Spleen (tissue), 11 donors: ENCODE measurements around the gene GXYLT2. TPM values are rescaled to one million over a fixed set of nuclear protein-coding genes. Genes with fewer than 3 reads are reported as not detected.

Source experiments
- DNase-seq: peaks from one replicate; pipeline ENCODE4 v3.0.0-alpha.2; 2020
- H3K27ac ChIP-seq, 8 donors: fragments of 200-600 bp; sonication (generic) in 7 of 8; 1 replicate in 4 of 8; 2 replicates in 4 of 8; pipeline versions ENCODE4 v1.5.0 to v1.8.0; 2016 to 2021; ENCODE audit warnings: inconsistent platforms in 4 of 8, mild to moderate bottlenecking in 4 of 8, moderate library complexity in 1 of 8
- H3K27me3 ChIP-seq, 7 donors: fragments of 200-600 bp; sonication (generic) in 6 of 7; replicated peaks in 1 of 7; 1 replicate in 4 of 7; 2 replicates in 3 of 7; pipeline versions ENCODE4 v1.5.0 to v1.8.0; 2016 to 2021; ENCODE audit warnings: inconsistent platforms in 3 of 7, mild to moderate bottlenecking in 1 of 7
- H3K36me3 ChIP-seq, 6 donors: fragments of 200-600 bp; sonication (generic) in 5 of 6; 1 replicate in 4 of 6; 2 replicates in 2 of 6; pipeline versions ENCODE4 v1.5.0 to v1.8.0; 2016 to 2021; ENCODE audit warnings: inconsistent platforms in 2 of 6
- H3K4me1 ChIP-seq, 6 donors: fragments of 200-600 bp; sonication (generic) in 5 of 6; 1 replicate in 3 of 6; 2 replicates in 3 of 6; pipeline versions ENCODE4 v1.5.0 to v1.8.0; 2016 to 2021; ENCODE audit warnings: inconsistent platforms in 3 of 6
- H3K4me3 ChIP-seq, 8 donors: fragments of 200-600 bp; sonication (generic) in 7 of 8; 1 replicate in 4 of 8; 2 replicates in 4 of 8; pipeline versions ENCODE4 v1.5.0 to v1.8.0; 2016 to 2021; ENCODE audit warnings: inconsistent platforms in 4 of 8, mild to moderate bottlenecking in 4 of 8, moderate library complexity in 2 of 8
- H3K9me3 ChIP-seq, 8 donors: fragments of 200-600 bp; sonication (generic) in 7 of 8; 1 replicate in 4 of 8; 2 replicates in 4 of 8; pipeline versions ENCODE4 v1.5.0 to v1.8.0; 2016 to 2021; ENCODE audit warnings: inconsistent platforms in 4 of 8
- CTCF ChIP-seq, 11 experiments: fragments of 200-600 bp in 7 of 11; fragments of 450-650 bp in 4 of 11; sonication (generic) in 4 of 11; IDR thresholded peaks in 8 of 11; conservative IDR thresholded peaks in 3 of 11; 1 replicate in 7 of 11; 2 replicates in 4 of 11; pipeline versions ENCODE4 v1.4.0 to v1.8.0; 2016 to 2021; ENCODE audit warnings: antibody characterized with exemption in 11 of 11, inconsistent platforms in 4 of 11, mild to moderate bottlenecking in 1 of 11
- POLR2A ChIP-seq, 3 donors: fragments of 450-650 bp; IDR thresholded peaks; one replicate each; pipeline ENCODE4 v1.5.1; 2017; ENCODE audit warnings: antibody characterized with exemption in 3 of 3, mild to moderate bottlenecking in 1 of 3
- POLR2AphosphoS5 ChIP-seq, 3 donors: sonication (generic); formaldehyde crosslinking; IDR thresholded peaks; one replicate each; pipeline ENCODE4 v1.5.1; 2017; ENCODE audit warnings: antibody characterized with exemption in 3 of 3
- WGBS, 5 donors: extraction: QIAGEN DNeasy Blood & Tissue Kit in 3 of 5; methylation state at CpG; one replicate each; pipeline versions ENCODE4 v1.1.5 to v1.1.7; 2013 to 2018; 5-methylcytosine and 5-hydroxymethylcytosine counted together
- intact Hi-C: fragments of 100-400 bp; cut with DNase I; formaldehyde crosslinking; loops from one replicate; pipeline ENCODE4 v1.15.0; 2023; ENCODE audit warnings: low total_unique reads
- polyA plus RNA-seq, 3 donors: library from polyadenylated mRNA; stranded (reverse); fragments of 200-250 nt; gene quantifications; one replicate each; pipeline ENCODE4 v1.2.1, GENCODE V29; 2013
- small RNA-seq, 4 donors: library from RNA; depleted of rRNA; stranded (forward); fragments of <200 nt; gene quantifications; one replicate each; pipeline ENCODE3, GENCODE V24; 2016
- total RNA-seq, 7 donors: library from RNA; depleted of rRNA in 3 of 7; stranded (reverse); fragments of >200 nt in 3 of 7; fragmentation: NEBNext Ultra II Directional in 4 of 7; extraction: Animal tissue kit (Norgen Biotek cat#: 25700) in 4 of 7; gene quantifications; one replicate each; pipeline versions ENCODE4 v1.1.0 to v1.2.1, GENCODE V29; 2016 to 2021
- donor health status: healthy with polysubstance abuse.
- donor health status: DM: no; HTN: no; CAD: no; lungs with moderate emphysema.
- donor health status: DM: no; HTN: no; CAD: no.
- donor health status: Bipolar disorder and iron deficiency.
- donor health status: healthy.
- donor health status: DM: no; HTN: no; CAD: no.
- donor health status: DM: yes; HTN: yes; CAD: no.

Gene GXYLT2
- total and polyA plus RNA-seq, 10 donors = 0.26 to 4.6 (median 1.1) TPM

GRCh38 chr3:73024836-73025235 lies 137.0 kb downstream of the GXYLT2 start:
- intact Hi-C loops = no loop called here
- H3K27ac ChIP-seq = no peak overlapping the region
- no peak overlapping the region for H3K4me3 ChIP-seq
- no peak for DNase-seq
- peaks cover 10 to 100% (median 58%) of the 10 kb centered on the region in 6 donors for H3K4me1 ChIP-seq
- H3K36me3 ChIP-seq = peaks cover 0 to 8% (median 0%) of the 10 kb centered on the region in 6 donors
- no peak for TF ChIP-seq POLR2A (IDR thresholded peaks at IDR 0.05)
- TF ChIP-seq POLR2AphosphoS5 (IDR thresholded peaks at IDR 0.05) = no peak
- no peak for TF ChIP-seq CTCF (IDR thresholded peaks at IDR 0.05 in 8 of 11, conservative IDR thresholded peaks at IDR 0.05 in 3 of 11)
- H3K9me3 ChIP-seq = no peaks in the 10 kb centered on the region
- H3K27me3 ChIP-seq = no peaks in the 10 kb centered on the region

- no peak for DNase-seq
- Histone ChIP-seq H3K27ac (no peak overlapping the region), H3K4me3 (no peak overlapping the region), H3K36me3 (peaks cover 0 to 8% (median 0%) of the 10 kb centered on the region in 6 donors), H3K9me3 (no peaks in the 10 kb centered on the region), H3K27me3 (no peaks in the 10 kb centered on the region), H3K4me1 (peaks cover 10 to 100% (median 53%) of the 10 kb centered on the region in 6 donors)
- intact Hi-C loops = no loop called here
- WGBS, 5 donors = 78 to 97% (median 93%) methylated on average over 6 of the region's 6 CpGs
- TF ChIP-seq CTCF (IDR thresholded peaks at IDR 0.05 in 8 of 11, conservative IDR thresholded peaks at IDR 0.05 in 3 of 11) (no peak), POLR2A (IDR thresholded peaks at IDR 0.05) (no peak), POLR2AphosphoS5 (IDR thresholded peaks at IDR 0.05) (no peak)
These were observed 138.4 kb downstream of the GXYLT2 start for GRCh38 chr3:73026111-73026759.

Small RNA genes within 50 kb of the gene (small RNA-seq; reads per million reads assigned to genes)
- 0 reads per million in 4 donors for gene RF00017

Other genes starting within 250 kb of the GXYLT2 start
- 10 to 100 TPM; 14.6 to 28.6 (median 18.8) TPM for gene SHQ1, start 39.6 kb upstream of the GXYLT2 start, total RNA-seq
- gene SHQ1, start 39.6 kb upstream of the GXYLT2 start, polyA plus RNA-seq = 1 to 10 TPM; 6.7 to 8.8 (median 8.5) TPM
- 10 to 100 TPM; 44.8 to 94.7 (median 70.1) TPM for gene PPP4R2, start 108.8 kb downstream of the GXYLT2 start, total RNA-seq
- 10 to 100 TPM; 12.2 to 18.4 (median 13.1) TPM for gene PPP4R2, start 108.8 kb downstream of the GXYLT2 start, polyA plus RNA-seq
- 10 to 100 TPM in 4 of 7 donors, 1 to 10 TPM in 3; 6.6 to 15.0 (median 14.5) TPM for gene EBLN2, start 173.6 kb downstream of the GXYLT2 start, total RNA-seq
- gene EBLN2, start 173.6 kb downstream of the GXYLT2 start, polyA plus RNA-seq = under 1 TPM; 0.13 to 0.45 (median 0.21) TPM